ENCODE results near the gene CHAD.
A peak's percentile ranks its signal among the peaks of the same experiment; 100 is the strongest.

The CHAD gene, protein sequence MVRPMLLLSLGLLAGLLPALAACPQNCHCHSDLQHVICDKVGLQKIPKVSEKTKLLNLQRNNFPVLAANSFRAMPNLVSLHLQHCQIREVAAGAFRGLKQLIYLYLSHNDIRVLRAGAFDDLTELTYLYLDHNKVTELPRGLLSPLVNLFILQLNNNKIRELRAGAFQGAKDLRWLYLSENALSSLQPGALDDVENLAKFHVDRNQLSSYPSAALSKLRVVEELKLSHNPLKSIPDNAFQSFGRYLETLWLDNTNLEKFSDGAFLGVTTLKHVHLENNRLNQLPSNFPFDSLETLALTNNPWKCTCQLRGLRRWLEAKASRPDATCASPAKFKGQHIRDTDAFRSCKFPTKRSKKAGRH

DNA sequence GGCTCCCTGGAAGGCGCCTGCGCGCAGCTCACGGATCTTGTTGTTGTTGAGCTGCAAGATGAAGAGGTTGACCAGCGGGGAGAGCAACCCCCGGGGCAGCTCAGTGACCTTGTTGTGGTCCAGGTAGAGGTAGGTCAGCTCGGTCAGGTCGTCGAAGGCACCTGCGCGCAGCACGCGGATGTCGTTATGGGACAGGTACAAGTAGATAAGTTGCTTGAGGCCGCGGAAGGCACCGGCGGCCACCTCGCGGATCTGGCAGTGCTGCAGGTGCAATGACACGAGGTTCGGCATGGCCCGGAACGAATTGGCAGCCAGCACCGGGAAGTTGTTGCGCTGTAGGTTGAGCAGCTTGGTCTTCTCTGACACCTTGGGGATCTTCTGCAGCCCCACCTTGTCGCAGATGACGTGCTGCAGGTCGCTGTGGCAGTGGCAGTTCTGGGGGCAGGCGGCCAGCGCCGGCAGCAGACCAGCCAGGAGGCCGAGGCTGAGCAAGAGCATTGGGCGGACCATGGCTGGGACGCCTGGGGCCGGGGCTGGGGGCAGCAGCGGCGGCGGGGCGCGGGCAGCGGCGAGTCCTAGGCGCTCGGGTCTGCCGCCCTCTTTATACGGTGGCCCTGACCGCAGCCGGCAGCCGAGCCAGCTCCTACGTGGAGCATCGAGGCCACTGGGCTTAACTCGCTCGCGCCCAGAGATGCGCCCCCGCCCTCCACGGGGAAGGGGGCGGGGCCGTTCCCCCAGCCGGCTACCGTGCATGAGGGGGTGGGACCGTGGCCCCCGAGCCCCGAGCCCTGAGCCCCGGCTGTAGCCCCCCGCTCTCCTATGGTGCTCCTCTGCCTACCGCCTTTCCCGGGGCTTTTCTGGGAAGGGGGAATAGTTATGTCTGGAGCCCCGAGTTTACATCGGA is at the start of gene CHAD:
TSS of gene CHAD (minus strand) at position 577 of the 904 bp plus-strand sequence. CDS start at position 510, 67 bp downstream.
- DNase-seq (ENCODE audit: low read depth), result no peak

DNA sequence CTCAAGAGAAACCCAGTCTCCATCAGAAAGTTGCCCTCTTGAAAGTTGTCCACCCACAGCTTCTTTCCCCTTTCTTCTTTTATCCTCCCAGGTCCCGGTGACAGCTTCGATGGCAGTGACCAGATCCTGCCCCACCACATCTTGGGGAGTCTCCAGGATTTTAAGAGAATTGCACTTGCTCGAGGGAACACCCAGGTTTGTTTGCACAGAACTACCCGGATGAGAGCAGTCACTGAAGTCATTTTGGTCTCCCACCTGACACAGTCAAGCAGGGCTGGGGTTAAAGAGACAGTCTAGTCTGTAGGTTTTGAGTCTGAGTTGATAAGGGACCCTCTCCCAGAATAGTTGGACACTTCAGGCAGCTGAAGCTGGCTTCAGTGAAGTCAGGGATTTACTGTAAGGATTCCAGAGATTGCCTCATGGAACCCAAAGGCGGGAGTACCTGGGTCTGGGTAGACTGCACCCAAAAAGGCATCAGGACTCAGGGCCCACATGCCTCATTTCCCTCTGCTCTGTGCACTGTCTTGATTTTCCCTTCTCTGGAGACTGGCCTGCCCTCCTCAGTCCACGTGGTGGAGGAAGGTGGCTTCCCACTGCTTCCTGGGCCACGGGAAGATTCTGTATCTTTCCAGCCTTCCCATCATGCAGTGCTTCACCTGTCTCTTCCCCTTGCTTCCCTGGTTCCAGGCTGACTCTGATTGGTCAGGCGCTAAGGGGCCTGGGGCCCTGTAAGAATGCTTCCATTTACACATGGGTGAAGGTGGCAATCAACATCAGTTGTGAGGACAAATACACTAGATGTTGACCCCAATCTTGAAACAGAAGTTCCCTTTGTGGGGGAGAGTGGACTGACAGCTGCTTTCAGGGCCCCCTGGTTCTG is 49.1 kb upstream of the CHAD start:
- no peak for DNase-seq (ENCODE audit: low read depth)

DNA sequence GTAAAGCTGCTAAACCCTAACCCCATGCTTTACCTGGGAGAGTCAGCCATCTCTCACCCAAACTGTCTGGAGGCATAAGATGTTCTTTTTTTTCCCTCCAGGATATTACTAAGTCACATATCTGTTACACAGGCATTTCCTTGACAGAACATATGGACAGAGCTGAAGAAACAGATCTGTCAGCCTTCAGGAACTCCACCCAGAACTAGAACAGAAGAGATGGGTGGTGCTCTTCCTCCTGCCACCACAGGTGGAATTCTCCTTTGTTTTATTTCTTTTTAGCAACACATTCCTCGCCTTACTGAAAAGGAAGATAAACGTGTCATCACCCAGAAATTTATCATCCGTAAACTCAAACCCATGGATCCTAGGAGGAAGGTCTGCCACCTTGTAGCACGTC is 48.3 kb upstream of the CHAD start:
- DNase-seq (ENCODE audit: low read depth), result no peak

DNA sequence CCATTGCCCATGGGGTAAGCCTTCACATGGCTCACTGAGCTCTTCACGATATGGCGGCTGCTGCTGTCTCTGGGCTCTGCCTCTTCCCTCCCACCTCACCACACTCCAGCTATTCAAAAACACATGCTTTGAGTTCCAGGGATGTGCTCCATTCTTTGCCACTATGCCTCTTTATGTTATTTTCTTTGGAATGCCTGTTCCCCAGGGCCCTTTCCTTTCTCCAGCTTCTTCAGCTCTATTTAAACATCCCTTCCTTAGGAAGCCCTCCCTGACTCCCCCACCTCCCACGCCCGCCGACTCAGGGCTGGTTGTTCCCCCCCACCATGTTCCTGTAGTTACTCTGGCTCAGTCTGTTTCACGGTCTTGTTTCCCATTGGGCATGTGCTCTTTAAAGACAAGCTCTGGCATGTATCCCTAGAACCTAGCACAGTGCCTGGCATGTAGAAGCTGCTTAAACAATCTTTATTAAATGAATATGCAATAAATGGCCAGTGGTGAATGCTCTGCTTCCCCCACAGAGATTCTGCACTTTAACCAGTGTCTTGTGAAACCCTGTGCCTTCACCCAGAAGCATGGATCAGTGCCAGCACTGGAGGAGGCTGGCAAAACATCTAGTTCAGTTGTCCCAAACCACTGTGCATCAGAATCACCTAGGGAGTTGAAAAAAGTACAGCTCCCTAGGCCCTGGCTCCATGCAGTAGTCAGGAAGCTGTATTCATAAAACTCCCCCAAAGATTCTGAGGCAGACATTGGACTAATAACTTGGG is 46.4 kb upstream of the CHAD start:
- no peak for DNase-seq (ENCODE audit: low read depth)

DNA sequence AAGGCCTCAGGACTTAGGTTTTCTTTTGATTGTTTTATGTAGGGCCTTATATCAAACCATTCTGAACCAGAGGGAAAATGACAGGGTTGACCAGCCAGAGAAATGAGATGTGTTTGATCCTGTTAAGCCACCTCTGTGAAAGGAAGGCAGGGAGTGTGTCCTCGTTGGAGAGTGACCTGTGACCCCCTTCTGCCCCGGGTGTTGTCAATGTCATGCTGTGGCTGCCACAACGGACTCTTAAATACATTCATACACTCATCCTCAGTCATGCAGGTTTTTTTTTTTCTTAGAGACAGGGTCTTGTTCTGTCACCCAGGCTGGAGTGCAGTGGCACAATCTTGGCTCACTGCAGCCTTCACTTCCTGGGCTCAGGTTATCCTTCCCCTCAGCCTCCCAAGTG is 45.7 kb upstream of the CHAD start:
- DNase-seq (ENCODE audit: low read depth), result no peak

DNA sequence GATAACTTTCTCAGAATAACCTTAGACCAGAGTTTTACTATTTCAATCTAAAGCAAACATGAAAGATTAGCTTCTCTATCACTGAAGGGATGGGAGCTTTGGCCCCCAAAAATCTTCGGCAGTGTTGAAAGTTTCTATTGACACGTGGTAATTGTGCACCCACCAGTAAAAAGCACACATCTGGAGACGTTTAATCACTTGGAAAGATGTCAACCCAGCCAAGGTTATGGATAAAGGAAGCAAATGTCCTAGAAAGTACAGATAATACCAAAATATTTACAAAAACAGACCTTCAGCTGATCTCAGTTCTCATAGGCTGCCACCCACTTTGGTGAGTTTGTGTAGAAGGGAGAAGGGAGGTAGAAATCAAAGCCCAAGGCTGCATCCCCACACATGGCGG is 44.8 kb upstream of the CHAD start:
- no peak for DNase-seq (ENCODE audit: low read depth)

- no peak for DNase-seq (ENCODE audit: low read depth)
These were observed 42.4 kb upstream of the CHAD start for GRCh38 chr17:50511058-50511457.

- no peak for DNase-seq (ENCODE audit: low read depth)
These were observed 40.1 kb upstream of the CHAD start for GRCh38 chr17:50508573-50509460.

GRCh38 chr17:50507871-50508572 is 39.3 kb upstream of the CHAD start, which contains the start of gene MYCBPAP:
MYCBPAP (plus strand) TSS chr17:50508439; CDS start chr17:50508675, 236 bp downstream.
- DNase-seq (ENCODE audit: low read depth), result peak; percentile 61

GRCh38 chr17:50506298-50506697 is 37.6 kb upstream of the CHAD start:
- no peak for DNase-seq (ENCODE audit: low read depth)

- no peak for DNase-seq (ENCODE audit: low read depth)
These were observed 37.0 kb upstream of the CHAD start for GRCh38 chr17:50505591-50506130.

DNA sequence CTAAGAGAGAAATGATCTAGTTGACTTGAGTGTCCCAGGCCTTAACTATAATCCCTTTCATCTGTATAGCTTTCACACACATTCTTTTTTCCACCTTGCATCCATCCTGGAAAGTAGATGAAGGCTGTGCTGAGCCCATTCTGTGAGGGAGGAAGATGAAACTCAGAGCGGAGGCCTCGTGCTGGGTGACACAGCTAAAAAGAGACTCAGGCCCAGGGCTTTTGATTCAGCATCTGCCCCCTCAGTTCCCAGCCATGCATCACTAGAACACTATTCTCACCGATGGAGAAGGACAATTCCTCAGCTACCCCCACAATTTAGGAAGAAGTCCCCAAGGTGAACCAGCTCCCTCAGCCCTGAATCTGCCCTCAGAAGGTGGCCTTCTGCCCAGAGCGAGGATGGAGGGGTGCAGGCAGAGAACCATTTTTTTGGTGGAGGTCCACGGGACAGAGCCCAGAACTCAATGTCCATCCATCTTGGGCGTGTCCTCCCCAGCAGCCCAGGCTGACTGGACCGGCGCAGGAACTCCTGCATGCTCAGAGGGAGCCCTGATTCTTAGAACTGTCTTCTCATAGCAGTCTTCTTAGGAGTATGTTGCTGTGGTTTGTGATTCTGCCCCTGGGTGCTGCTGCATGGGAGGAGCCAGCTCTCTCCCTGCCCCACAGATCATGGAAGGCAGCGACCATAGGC is 33.8 kb upstream of the CHAD start:
- DNase-seq (ENCODE audit: low read depth), result no peak

DNA sequence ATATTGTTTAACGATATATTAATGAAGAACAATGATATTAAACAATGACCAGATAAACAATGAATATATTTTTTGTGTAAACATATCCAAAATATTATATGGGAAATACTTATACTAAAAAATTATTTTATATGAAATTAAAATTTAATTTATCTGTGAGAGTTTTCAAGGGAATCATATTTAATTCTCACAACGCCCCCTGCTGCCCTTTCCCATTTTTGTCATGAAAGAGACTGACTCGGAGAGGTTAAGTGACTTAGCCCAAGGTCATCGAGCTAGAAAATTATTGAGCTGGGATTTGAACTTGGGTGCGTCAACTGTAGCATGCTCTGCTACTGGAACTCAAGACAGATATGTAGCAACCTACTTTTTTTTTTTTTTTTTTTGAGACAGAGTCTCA is 32.4 kb upstream of the CHAD start:
- DNase-seq (ENCODE audit: low read depth), result no peak

DNA sequence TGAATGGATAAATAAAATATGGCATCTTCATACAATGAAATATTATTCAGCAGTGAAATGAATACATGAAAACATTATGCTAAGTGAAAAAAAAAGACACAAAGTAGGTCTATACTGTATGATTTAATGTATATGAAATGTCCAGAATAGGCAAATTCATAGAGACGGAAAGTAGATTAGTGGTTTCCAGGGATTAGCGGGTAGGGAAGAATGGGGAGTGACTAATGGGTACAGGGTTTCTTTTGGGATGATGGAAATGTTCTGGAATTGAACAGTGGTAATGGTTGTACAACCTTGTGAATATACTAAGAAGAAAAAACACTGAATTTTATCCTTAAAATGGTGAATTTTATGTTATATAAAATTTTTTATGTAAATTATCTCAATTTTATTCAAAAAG is 31.0 kb upstream of the CHAD start:
- DNase-seq (ENCODE audit: low read depth), result no peak

GRCh38 chr17:50499270-50499669 is 30.6 kb upstream of the CHAD start:
- DNase-seq (ENCODE audit: low read depth), result no peak

DNA sequence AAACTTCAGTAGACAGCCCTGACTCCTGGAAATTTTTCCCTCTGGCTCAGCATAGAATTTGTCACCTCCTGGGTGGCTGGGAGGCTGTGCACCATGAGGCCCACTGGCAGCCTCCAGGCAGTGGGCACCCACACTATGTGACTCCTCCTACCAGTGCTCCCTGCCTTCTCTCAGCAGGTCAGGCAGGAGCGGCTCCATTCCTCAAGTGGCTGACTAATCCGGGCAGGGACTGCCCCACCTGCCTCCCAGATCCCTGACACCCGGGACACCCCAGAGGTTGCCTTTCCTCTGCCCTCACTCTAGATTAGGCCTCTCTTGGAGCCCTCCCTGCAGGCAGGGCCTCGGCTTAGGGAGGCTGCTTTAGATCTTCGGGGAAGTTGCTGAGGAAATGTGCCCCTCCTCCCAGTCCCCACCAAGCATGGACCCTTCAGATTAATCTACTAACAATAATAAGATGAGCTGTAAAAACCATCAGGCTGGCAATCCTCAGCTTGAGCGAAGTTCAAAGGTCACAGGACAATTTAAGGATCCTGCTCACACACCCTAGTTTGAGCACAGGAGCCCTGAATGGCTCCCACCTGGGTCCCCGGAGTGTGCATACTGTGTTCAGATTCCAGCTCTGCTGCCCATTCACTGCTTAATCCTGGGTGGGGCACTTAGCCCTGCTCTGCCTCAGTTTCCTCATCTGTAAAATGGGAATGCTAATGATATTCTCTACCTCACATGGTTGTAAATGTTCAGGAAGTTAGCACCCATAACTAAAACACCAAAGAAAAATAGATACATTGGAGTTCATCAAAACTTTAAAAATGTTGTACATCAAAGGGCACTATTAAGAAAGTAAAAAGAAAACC is 29.6 kb upstream of the CHAD start:
- DNase-seq (ENCODE audit: low read depth), result no peak

DNA sequence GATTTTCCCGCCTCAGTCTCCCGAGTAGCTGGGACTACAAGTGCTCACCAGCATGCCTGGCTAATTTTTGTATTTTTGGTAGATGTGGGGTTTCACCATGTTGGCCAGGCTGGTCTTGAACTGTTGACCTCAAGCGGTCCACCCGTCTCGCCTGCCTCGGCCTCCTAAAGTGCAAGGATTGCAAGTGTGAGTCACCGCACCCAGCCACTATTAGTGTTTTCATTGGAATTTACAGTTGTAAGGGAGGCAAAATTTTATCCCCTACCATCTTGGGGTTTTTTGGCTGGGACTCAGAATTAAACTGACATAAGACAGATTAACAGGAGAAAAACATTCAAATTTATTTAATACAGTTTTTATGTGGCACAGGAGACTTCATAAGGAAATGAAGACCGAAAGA is 27.2 kb upstream of the CHAD start:
- DNase-seq (ENCODE audit: low read depth), result no peak

All from CMK (cell line).